Measurements from ENCODE around the gene PRADC1. TPM values are rescaled to one million over a fixed set of nuclear protein-coding genes. Genes with fewer than 3 reads are reported as not detected.

Gene PRADC1
- total and polyA plus RNA-seq, 4 donors = 12.1 to 41.4 (median 30.6) TPM

DNA sequence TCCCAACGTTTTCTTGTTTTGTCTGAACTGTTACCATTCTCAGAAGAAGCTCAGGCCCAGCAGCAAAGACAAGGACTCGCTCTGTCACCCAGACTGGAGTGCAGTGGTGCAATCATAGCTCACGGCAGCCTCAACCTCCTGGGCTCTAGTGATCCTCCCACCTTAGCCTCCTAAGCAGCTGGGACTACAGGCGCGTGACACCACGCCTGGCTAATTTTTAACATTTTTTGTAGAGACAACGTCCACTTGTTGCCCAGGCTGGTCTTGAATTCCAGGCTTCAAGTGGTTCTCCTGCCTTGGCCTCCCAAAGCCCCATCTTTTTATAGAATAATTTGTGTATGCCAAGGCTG is 21.0 kb downstream of the PRADC1 start (continued):
- TF ChIP-seq REST (IDR thresholded peaks at IDR 0.05) (no peak), RXRA (IDR thresholded peaks at IDR 0.05) (no peak), TAF1 (conservative IDR thresholded peaks at IDR 0.05) (no peak), GABPA (IDR thresholded peaks at IDR 0.05 in 1 of 2, conservative IDR thresholded peaks at IDR 0.05 in 1 of 2) (no peak)

DNA sequence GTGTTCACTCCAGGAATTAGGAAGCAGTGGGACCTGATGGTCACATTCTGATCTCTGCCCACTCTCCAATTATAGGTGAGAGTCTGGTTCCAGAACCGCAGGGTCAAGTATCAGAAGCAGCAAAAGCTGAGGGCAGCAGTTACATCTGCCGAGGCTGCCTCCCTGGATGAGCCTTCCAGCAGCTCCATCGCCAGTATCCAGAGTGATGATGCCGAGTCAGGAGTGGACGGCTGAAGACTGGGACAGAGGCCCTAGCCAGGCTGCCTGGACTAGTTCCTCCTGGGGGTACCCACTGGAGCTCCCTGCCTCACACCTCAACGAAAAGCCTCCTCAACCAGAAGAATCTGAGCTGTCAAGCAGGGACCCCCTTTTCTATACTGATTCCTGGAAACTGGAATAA is 22.3 kb downstream of the PRADC1 start:
- Histone ChIP-seq H3K9me3 (ENCODE audit: control insufficient read depth in 4 of 4, low read length in 3 of 4) (no peaks in the 10 kb centered on the region), H3K27me3 (ENCODE audit: control insufficient read depth in 4 of 4, insufficient read depth in 4 of 4, low read length in 3 of 4) (no peaks in the 10 kb centered on the region), H3K4me1 (ENCODE audit: control insufficient read depth in 4 of 4, insufficient read depth in 4 of 4, low read length in 3 of 4) (peaks cover 4 to 23% (median 12%) of the 10 kb centered on the region in 4 donors), H3K27ac (ENCODE audit: low read depth in 1 of 2, low read length in 2 of 2) (no peak overlapping the region), H3K36me3 (ENCODE audit: control insufficient read depth in 4 of 4, insufficient read depth in 3 of 4, low read depth in 1 of 4, low read length in 3 of 4) (no peaks in the 10 kb centered on the region), H3K9ac (ENCODE audit: low read depth in 1 of 2, low read length in 2 of 2) (no peak overlapping the region), H3K4me3 (ENCODE audit: low read depth in 1 of 3, low read length in 3 of 3) (no peak overlapping the region)
- DNase-seq (ENCODE audit: low spot score) = no peak
- TF ChIP-seq HNF4A (conservative IDR thresholded peaks at IDR 0.05) (no peak), FOXA1 (IDR thresholded peaks at IDR 0.05) (no peak), CTCF (IDR thresholded peaks at IDR 0.05; ENCODE audit: low read depth, low read length, missing input control) (no peak), SP1 (IDR thresholded peaks at IDR 0.05) (no peak), RXRA (IDR thresholded peaks at IDR 0.05) (no peak), ATF3 (IDR thresholded peaks at IDR 0.05) (no peak), MAX (IDR thresholded peaks at IDR 0.05) (no peak), YY1 (IDR thresholded peaks at IDR 0.05) (no peak)
- WGBS = 91% methylated on average over 6 of the region's 6 CpGs

GRCh38 chr2:73210019-73210418 is 23.0 kb downstream of the PRADC1 start:
- no peak overlapping the region for H3K9ac ChIP-seq (ENCODE audit: low read depth in 1 of 2, low read length in 2 of 2)
- H3K27me3 ChIP-seq (ENCODE audit: control insufficient read depth in 4 of 4, insufficient read depth in 4 of 4, low read length in 3 of 4) = peaks cover 0 to 1% (median 0%) of the 10 kb centered on the region in 4 donors
- peaks cover 4 to 17% (median 7%) of the 10 kb centered on the region in 4 donors for H3K4me1 ChIP-seq (ENCODE audit: control insufficient read depth in 4 of 4, insufficient read depth in 4 of 4, low read length in 3 of 4)
- DNase-seq (ENCODE audit: low spot score) = no peak
- 80% methylated on average over 4 of the region's 4 CpGs for WGBS
- H3K9me3 ChIP-seq (ENCODE audit: control insufficient read depth in 4 of 4, low read length in 3 of 4) = no peaks in the 10 kb centered on the region
- no peak overlapping the region for H3K27ac ChIP-seq (ENCODE audit: low read depth in 1 of 2, low read length in 2 of 2)
- H3K36me3 ChIP-seq (ENCODE audit: control insufficient read depth in 4 of 4, insufficient read depth in 3 of 4, low read depth in 1 of 4, low read length in 3 of 4) = no peaks in the 10 kb centered on the region
- no peak overlapping the region for H3K4me3 ChIP-seq (ENCODE audit: low read depth in 1 of 3, low read length in 3 of 3)
- TF ChIP-seq MAX (IDR thresholded peaks at IDR 0.05) (no peak), YY1 (IDR thresholded peaks at IDR 0.05) (no peak), FOXA1 (IDR thresholded peaks at IDR 0.05) (no peak), HNF4G (IDR thresholded peaks at IDR 0.05) (no peak), FOXA2 (IDR thresholded peaks at IDR 0.05) (no peak), ATF3 (IDR thresholded peaks at IDR 0.05) (no peak), GABPA (IDR thresholded peaks at IDR 0.05 in 1 of 2, conservative IDR thresholded peaks at IDR 0.05 in 1 of 2) (no peak), NR2F2 (IDR thresholded peaks at IDR 0.05) (no peak), REST (IDR thresholded peaks at IDR 0.05) (no peak), RXRA (IDR thresholded peaks at IDR 0.05) (no peak), JUND (IDR thresholded peaks at IDR 0.05) (no peak), EGR1 (IDR thresholded peaks at IDR 0.05; ENCODE audit: low read depth in 2 of 2) (no peak), RAD21 (IDR thresholded peaks at IDR 0.05) (no peak), SP1 (IDR thresholded peaks at IDR 0.05) (no peak)
- TF ChIP-seq, protein P1, sequence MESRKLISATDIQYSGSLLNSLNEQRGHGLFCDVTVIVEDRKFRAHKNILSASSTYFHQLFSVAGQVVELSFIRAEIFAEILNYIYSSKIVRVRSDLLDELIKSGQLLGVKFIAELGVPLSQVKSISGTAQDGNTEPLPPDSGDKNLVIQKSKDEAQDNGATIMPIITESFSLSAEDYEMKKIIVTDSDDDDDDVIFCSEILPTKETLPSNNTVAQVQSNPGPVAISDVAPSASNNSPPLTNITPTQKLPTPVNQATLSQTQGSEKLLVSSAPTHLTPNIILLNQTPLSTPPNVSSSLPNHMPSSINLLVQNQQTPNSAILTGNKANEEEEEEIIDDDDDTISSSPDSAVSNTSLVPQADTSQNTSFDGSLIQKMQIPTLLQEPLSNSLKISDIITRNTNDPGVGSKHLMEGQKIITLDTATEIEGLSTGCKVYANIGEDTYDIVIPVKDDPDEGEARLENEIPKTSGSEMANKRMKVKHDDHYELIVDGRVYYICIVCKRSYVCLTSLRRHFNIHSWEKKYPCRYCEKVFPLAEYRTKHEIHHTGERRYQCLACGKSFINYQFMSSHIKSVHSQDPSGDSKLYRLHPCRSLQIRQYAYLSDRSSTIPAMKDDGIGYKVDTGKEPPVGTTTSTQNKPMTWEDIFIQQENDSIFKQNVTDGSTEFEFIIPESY (IDR thresholded peaks at IDR 0.05) = no peak

All from liver (tissue), 9 donors.